ENCODE results near the gene DNAH11.

DNAH11 gene

GRCh38 chr7:21886396-21886795, 343.6 kb downstream of the DNAH11 start:
- no peak for DNase-seq (ENCODE audit: low spot score)

DNA sequence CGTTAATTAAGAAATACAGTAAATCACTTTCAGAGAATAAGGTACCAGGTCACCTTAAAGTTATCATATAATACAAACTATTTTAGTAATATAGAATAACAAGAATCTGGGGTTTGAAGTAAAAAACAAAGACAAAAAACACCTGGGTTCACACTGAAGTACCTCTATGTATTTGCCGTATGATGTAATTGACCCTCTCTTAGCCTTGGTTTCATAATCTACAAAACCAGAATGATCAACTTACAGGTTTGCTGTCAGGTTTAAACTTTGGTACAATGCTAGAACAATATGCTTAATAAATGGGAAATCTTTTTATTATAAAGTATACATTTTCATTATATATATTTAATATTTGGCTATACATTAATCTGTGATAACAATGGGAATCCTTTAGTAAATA, 344.5 kb downstream of the DNAH11 start:
- DNase-seq (ENCODE audit: low spot score), result no peak

GRCh38 chr7:21887779-21888178, 344.9 kb downstream of the DNAH11 start:
- DNase-seq (ENCODE audit: low spot score), result no peak

GRCh38 chr7:21891291-21891690, 348.5 kb downstream of the DNAH11 start:
- no peak for DNase-seq (ENCODE audit: low spot score)

DNA sequence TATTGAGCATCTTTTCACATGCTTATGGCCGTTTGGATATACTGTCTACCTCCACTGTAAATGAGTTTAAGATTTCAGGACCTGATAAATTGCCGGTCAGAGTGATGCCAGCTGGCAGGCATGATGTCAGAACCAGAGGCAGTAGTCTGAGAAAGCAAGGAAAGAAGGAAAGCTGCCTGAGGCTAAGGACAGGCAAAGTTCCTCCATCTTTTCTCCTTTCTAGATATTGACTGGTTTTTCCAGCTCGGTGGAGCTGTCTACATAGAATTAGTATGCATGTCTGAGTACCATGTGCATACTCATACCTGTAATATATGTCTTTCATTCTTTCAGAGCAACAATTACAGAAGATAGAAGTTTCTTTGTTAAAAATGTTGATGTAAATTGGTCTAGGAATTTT, 350.6 kb downstream of the DNAH11 start:
- no peak for DNase-seq (ENCODE audit: low spot score)

DNA sequence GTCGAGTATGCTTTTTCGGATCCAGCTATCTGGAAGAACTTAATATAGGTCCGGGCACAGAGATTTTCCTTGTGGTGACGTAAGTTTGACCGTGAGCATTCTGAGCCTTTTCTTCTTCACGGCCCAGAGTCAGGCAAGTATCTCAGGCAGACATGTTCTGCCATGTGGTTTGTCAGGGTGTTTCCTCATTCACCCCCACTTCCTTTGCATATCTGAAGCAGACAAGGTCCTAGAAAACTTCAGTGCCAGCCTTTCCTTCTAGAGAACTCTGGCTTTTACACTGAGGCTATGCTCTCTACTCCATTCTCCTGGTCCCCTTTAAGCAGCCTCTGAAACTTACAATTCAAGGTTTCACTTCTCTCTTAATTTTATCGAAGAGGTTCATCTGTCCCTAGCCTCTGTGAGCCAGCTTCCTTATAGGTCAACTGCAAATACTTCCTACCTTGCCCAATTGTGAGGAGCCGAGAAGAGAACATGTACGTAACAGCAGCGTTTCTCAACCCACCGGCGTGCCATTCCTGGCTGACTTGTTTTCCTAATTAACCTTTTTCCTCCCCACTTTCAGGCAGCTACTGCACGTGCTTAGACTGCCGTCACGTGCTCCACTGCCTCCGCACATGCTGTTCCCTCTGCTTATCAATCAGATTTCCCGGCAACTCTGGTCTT, 355.6 kb downstream of the DNAH11 start:
- no peak for DNase-seq (ENCODE audit: low spot score)

DNA sequence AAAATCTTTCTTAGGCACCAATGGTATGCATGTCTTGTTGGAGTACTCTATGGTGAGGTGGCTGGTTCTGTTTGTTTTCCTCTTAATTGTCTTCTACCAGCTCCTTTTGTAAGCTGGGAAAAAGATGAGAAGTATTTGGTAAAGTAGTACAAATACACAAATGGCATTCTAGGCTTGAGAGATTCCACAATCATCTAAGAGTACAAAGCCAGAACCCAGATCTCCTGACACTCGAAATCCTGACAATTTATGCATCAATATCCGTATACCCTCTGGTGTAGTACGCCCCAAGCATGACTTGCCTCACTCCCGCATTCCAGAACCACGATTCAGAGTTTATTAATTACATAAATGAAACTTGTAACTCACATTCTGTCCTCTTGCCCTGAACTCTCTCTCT, 359.4 kb downstream of the DNAH11 start:
- DNase-seq (ENCODE audit: low spot score), result no peak

DNA sequence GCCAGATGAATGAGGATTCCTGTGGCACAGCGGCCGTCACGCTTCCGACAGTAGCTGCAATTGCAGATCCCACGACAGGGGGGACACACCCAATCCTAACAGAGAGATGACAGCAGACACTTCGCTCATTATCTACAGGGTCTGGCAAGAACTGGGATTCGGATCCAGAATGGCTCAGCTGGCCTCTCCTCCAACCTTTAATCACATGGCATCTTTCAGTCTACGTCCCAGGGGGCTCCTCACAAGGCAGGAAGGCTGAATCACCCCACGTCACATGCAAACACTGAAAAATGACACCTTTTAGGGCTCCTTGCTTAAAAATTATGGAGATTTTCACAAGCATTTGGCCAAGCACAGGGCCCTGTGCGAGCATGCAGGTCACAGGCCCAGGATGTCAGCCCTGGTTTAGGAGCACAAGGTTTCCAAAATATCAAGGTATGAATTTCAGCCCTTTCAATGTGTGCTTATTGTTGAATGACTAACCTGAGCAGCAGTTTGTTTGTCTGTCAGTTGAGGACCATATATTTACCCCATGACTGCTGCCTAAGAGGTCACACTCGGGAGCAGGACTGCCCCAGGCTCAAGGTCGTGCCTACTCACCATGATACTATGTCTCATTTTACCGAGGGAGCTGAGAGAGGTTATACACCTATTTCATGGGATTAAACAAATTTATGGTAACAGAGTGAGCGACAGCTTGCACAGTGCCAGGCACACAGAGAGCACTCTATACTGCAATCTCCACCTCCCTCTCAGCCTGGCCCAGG, 360.4 kb downstream of the DNAH11 start:
- DNase-seq (ENCODE audit: low spot score), result no peak

DNA sequence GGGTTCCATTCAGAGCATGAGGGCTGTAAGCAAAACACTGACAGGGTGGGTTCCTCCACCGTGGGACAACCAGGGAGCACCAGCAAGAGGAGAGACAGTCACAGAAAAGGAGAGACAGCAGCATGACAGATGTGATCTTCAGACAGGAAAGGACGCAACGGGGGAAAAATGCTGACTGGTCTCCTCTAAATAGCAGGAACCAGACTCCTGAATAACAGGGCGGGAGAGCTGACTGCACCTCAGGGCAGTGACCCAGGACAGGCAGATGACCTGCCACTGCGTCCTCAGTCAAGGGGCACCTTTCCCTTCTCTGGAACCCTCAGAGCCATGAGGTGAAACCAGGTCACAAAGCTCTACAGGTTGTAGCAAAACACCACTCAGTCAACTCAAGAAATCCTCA, 365.9 kb downstream of the DNAH11 start:
- DNase-seq (ENCODE audit: low spot score), result no peak

- DNase-seq (ENCODE audit: low spot score), result no peak
Observed at GRCh38 chr7:21910253-21910652, 367.4 kb downstream of the DNAH11 start.

DNA sequence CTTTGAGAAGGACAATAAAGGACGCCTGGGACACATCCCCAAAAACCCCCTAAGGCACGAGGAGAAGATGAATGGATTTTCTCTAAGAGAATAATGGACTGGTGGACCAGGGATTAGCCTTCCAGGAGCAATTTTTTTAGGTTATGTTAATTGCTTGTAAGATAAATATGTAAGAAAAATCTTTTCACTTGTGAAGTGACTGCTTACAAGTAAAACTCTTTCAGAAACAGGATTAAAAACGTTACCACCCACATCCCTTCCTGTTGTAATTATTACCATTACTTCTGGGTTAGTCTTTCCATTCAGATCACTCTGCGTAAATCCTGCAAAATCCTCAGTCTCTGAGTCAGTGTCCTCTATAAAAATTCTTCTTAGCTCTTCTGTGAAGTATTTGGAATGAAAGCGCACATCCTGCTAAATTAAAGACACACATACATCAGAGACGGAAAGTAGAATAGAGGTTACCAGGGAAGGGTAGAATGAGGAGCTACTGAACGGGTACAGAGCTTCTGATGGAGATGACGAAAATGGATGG, 368.6 kb downstream of the DNAH11 start:
- no peak for DNase-seq (ENCODE audit: low spot score)

DNA sequence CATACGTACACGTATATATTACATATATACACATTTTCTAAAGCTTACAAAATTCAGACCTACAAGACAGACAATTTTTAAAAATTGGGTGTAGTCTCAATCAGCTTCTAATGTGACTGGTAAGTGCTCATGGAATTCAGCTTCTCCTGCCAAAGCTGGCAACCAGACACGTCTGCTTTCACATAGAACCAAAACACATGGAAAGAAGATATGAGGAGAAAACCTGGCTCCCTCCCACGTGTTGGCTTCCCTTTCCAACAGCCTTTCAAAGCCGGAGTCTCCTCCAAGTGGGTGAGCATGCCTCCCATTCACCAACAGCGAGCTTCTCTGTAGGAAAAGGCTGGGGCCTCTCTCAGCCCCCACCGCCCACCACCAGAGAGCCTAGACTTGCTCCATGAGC, 369.5 kb downstream of the DNAH11 start:
- DNase-seq (ENCODE audit: low spot score), result no peak

DNA sequence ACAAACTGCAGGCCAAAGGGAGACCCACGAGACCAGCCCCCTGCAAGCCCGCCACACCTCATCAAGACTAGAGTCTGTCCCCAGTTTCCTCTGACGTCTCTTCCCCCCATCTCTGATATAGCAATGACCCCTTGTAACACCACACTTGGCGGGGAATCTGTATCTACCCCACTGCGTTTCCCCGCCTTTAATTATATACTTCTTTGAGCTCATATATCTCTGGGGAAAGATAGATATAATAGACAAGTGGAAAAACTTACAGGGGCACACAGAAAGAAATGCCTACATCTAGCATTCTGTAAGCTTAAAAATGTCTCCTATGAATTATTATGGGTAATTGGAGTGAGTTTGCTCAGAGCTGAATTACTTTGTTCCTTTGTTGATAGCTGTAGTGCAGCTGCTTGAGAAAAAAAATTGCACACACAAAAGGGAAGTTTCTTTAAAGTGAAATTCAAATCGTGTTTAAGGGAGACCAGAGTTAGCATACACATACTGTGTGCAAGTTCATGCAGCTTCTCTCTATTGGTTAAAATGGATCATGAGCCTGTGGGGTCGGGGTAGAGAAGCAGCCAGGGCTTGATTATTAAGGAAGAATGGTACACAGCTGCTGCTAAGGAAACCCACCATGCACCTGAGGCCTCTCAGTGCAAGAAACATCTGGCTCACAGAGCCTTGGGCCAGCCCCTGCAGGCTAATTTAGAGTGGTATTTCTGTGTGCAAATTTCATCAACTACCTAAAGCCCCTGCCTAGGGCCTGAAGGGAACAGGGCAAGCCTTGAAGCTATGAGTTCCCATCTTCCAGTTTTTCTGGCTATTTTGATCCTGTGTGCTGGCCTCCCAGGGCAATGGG, 370.3 kb downstream of the DNAH11 start:
- no peak for DNase-seq (ENCODE audit: low spot score)

GRCh38 chr7:21914671-21915070, 371.8 kb downstream of the DNAH11 start:
- DNase-seq (ENCODE audit: low spot score), result no peak

- no peak for DNase-seq (ENCODE audit: low spot score)
Observed at GRCh38 chr7:21915140-21915539, 372.3 kb downstream of the DNAH11 start.

DNA sequence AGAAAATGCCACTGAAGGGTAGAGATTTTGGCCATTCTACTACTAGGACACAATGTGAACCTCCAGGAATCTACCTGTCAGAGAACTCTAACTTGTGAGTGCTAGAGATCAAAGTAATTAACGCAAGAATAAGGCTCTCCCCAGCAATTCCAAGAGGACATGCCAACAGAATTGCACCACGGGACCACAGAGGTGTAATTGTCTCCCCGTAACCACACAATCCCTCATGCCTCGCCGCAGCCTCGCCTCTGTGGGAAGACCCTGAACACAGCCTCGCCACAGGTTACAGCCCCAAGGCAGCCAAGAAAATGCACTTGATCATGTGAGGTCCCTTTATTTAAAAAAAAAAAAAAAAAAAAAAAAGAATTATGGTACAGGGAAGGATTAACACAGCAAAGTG, 373.3 kb downstream of the DNAH11 start:
- DNase-seq (ENCODE audit: low spot score), result no peak

- DNase-seq (ENCODE audit: low spot score), result no peak
Observed at GRCh38 chr7:21916629-21917028, 373.8 kb downstream of the DNAH11 start.

DNA sequence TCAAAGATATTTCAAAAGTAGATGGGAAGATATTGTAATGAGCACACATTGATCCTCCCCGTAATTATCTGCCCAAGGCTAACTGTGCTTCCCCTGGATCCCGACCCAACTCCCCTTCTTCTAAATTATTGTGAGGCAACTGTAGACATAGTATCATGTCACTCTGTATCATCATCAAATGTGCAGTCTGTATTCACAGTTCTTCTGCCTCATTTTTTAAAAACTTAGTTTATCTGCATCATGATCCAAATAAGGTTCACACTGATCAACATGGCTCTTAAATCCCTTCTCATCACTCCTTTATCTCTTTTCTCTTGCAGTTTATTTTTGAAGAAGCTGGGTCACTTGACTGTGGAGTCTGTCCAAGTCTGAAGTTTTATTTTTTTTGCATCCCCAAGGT, 375.4 kb downstream of the DNAH11 start:
- no peak for DNase-seq (ENCODE audit: low spot score)

- DNase-seq (ENCODE audit: low spot score), result no peak
Observed at GRCh38 chr7:21920936-21921335, 378.1 kb downstream of the DNAH11 start.

GRCh38 chr7:21922605-21923004, 379.8 kb downstream of the DNAH11 start:
- no peak for DNase-seq (ENCODE audit: low spot score)

DNA sequence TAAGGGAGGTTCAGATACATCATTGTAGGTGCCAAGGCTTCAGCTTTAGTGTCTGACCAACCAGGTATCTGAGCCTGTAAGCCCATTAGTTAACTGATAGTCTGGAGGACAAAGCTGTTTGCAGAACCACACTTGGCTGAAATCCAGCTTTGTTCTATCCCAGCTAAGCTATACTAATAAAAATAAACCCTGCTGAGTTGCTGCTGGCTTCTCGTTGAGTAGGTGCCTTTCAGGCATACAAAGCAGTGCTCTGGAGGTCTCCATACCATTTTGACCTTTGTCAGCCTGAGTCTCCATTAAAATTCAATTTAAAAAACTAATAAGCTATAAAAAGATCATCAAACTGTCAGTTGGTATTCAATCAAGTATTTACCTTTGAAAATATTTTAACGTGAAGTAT, 380.8 kb downstream of the DNAH11 start:
- DNase-seq (ENCODE audit: low spot score), result no peak

- no peak for DNase-seq (ENCODE audit: low spot score)
Observed at GRCh38 chr7:21926448-21926847, 383.6 kb downstream of the DNAH11 start.

DNA sequence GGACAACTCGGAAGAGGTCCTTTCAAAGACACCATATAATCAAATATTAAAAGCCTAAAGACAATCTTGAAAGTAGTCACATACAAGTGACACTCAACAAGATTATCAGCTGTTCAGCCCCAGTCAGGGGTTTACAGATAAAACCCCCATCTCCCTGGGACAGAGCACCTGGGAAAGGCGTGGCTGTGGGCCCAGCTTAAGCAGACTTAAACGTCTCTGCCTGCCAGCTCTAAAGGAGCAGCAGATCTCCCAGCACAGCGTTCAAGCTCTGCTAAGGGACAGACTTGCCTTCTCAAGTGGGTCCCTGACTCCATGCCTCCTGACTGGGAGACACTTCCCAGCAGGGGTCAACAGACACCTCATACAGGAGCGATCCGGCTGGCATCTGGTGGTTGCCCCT, 384.9 kb downstream of the DNAH11 start:
- DNase-seq (ENCODE audit: low spot score), result no peak
